RCC 7860 (cell line): ENCODE results near the gene SORL1-AS1.

ENCODE experiments used
- DNase-seq: peaks from one replicate; pipeline ENCODE4 v3.0.0-alpha.2; 2015; ENCODE audit warnings: low spot score
- FAIRE-seq: peaks from 2 replicates; lab custom pipeline; 2012; peaks lifted over from hg19 to GRCh38; lab: Jason Lieb, UNC

The SORL1-AS1 gene

DNA sequence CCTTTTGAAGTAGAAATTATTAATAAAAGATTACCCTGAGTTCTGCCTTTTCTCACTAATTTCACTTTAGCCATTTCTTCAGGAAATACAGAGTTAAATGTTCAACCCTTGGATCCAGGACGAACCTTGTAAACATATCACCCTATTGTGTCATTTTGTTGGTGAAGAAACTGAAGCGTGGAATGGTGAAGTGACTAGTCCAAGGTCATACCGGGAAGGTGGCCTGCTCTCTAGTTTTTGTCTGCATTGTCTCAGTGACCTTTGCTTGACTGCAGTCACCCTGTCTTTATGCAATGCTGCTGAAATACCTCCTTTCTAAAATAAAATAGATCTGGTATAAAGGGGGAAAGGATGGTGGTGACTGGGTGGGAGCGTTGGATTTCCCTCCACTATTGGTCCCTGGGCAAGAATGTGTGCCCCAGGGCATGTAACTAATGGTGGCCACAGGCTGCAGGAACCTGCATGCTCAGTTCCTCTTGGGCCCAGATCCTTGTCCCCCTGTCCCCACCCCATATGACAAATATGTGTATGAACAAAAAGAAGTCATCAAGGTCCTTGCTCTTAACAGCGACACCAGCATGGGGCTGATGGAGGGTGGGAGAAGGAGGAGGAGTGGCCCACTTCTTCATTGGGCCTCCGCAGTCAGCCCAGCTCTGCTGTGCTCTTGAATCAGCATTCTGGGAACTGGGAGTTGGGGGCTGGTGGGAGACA is 977 bp upstream of the SORL1-AS1 start:
- FAIRE-seq = no peak
- no peak for DNase-seq

DNA sequence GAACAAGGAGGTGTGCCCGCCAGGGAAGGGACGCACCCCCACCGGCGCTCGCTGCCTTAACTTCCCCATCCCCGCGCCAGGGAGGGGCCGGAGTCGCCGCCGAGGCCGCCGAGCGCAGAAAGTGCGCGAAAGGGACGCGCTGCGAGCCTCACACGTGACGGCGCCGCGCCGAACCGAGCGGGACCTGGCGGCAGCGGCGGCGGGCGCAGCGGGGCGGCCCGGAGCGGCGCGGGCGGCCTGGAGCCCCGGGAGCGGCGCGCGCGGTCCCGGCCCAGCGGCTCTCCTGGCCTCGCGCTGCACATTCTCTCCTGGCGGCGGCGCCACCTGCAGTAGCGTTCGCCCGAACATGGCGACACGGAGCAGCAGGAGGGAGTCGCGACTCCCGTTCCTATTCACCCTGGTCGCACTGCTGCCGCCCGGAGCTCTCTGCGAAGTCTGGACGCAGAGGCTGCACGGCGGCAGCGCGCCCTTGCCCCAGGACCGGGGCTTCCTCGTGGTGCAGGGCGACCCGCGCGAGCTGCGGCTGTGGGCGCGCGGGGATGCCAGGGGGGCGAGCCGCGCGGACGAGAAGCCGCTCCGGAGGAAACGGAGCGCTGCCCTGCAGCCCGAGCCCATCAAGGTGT is 670 bp downstream of the SORL1-AS1 start, which contains the start of gene SORL1:
Gene SORL1 (plus strand): TSS at position 329 of the 623 bp plus-strand sequence. CDS start 18 bp downstream, at position 347.
- no peak for DNase-seq
- no peak for FAIRE-seq

DNA sequence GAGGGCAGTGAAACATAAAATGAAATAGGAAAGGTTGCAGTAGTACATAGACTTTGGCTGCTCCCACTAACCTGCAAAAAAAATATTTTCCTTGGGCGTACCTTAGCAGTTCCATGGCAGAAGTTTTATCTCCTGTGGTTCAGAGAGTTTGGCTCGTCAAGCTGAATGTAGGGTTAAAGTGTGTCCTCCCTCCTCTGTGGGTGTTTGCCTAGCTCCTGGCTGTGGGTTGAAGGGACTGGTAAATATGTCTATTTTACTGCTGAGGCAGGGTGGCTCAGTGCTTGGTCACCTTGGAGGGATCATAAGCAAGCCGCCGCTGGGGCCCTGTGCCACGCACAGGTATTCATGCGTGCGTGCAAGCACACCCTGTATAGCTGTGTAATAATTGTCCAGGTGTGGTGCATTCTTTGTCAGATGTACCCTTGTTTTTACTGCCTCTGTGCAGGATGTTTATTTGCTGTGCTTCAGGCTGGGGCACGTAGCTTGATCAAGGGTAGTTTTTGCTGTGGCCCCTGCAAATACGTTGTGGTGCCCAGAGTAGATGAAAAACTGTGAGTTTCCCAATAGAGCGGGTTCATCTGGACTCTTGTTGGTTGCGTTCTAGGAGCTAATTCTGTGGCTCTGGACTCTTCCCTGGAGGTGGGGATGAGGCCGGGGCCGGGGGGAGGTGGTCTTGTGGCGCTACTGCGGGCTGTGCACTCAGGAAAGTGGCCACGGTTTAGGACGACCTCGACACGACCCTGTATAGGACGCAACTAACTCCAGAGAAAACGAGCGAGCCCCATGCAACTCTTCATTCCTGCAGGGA is 1.4 kb downstream of the SORL1-AS1 start:
- FAIRE-seq = no peak
- no peak for DNase-seq

DNA sequence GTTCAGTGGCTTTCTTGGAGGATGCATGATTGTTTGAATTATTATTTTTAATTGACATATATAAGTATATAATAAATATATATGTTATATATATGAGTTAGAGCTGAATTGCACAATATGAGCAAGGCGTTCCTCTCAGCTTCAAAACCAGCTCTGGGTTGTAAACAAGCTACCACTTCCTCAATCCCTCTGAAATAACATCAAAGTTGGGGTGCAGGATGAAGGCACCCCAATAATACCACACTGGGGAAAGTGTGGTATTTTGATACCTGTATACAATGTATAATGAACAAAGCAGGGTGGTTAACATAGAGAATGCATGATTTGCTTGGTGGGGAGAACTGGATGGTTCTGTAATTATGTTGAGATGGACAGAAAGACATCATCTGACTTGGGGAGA is 2.4 kb downstream of the SORL1-AS1 start:
- DNase-seq (no peak), FAIRE-seq (no peak)

- FAIRE-seq (no peak), DNase-seq (no peak)
Measured at GRCh38 chr11:121449626-121450025, 3.1 kb downstream of the SORL1-AS1 start.

GRCh38 chr11:121449123-121449522 is 3.6 kb downstream of the SORL1-AS1 start:
- FAIRE-seq (no peak), DNase-seq (no peak)

DNA sequence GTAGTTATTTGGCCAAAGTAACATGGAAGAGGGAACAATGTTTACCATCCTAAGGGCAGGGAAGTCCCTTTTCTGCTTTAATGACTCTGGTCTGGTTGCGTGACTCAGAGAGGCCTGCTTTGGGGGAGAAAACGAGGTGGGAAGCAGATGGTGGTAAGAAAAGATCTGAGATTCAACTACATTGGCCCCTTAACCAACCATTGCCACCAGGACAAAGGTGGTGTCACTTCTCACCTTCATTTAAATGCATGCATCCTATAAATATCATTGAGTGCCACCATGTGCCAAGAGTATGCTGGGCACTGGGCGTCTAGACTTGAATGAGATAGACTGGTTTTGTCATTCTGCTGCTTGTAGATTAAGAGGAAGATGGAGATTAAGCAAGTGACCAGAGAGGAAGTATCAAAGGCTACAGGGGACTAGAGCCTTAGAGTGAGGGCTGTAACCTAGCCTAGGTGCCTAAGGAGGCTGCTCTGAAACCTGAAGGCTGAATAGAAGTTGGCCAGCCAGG is 4.3 kb downstream of the SORL1-AS1 start:
- DNase-seq (no peak), FAIRE-seq (no peak)

DNA sequence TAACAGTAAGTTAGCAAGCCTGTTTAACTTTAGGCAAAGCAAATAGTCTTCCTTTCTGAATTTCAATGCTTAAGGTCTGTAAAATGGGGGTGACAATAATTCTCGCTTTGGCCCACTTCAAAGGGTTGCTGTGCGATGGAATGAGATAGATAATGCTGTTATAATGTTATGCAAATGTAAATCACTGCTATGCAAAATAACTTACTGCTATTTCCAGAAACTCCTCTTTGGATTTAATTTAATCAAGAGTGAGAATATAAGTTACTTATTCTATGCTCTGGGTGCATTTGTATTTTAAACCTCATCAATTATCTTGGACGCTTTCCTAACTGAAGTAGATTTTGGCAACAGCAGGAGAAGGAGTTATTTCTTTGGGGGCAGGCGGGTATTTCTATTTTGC is 4.8 kb downstream of the SORL1-AS1 start:
- FAIRE-seq (no peak), DNase-seq (no peak)

DNA sequence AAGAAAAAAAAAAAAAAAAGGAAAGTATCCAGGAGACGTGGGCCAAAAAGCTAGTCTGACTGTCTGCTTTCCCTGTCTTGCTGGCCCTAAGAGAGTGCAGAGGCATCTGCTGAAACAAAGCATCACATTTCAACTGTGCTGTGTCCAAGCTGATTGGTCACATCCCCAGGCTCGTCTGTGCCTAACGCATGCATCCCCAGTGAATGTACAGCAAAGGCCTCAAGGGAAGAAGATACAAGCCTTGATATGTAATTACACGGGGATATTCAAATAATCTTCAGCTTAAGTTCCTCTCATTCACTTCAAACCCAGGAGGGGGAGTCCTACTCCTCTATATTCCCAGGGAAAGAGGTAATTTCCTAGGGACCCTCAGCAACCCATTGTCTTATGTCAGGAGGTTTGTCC is 6.0 kb downstream of the SORL1-AS1 start:
- no peak for DNase-seq
- no peak for FAIRE-seq

DNA sequence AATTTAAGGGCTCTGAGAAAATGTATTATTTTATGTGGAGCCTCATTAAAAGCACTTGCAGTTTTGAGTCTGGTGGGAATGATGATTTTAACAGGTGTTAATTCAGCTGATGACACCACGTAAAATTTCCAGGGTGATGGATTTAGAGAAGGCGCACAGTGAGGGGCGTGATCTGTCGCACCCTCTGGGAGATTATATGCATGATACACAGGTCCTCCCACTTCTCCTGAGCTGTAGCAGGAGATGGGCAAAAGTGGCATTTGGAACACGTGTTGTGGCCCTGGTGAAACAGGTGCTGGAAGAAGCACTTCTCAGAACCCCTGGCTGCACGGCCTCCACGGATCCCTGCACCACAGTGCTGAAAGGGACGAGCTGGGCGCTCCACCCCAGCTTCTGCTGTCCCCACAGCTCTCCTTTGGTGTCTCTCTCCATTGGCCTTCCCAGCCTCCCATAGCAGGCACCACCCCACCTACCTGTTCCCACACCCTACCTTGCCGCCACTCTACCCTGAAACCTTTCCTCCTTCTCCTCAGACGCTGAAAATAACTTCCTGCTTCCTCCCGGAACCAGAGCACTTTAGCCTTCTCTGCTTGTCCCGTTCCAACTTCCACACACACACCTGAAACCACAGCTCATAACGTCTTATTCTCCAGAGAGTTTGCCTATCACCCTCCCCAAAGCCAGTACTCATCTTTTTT is 7.5 kb downstream of the SORL1-AS1 start:
- DNase-seq = no peak
- no peak for FAIRE-seq

- DNase-seq (no peak), FAIRE-seq (no peak)
Measured at GRCh38 chr11:121444526-121444925, 8.2 kb downstream of the SORL1-AS1 start.

DNA sequence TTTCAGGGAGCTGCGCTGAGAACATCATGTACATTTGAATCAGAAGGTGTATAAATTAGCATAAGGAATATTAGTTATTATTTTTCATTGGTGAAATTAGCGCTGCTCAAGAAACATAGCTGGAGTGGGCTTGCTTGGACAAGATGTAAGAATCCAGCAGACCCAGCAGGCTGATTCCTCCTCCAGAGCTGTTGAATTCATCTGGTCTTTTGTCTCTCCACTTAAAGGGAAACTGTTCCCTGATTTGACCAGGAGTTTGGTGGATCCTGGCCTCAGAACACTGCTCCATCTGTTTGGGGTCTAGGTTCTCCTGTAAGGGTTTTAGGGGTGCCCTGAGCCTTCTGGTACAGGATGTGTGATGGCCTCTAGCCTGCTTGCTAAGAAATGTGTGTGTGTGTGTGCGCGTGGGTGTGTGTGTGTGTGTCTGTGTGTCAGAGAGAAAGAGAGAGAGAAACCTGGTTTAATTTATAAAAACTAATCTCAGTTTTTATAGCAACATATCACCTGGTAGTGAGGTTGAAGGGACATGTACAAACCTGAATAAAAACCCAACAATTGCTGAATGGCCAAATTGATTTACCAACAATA is 9.0 kb downstream of the SORL1-AS1 start:
- FAIRE-seq (no peak), DNase-seq (no peak)

DNA sequence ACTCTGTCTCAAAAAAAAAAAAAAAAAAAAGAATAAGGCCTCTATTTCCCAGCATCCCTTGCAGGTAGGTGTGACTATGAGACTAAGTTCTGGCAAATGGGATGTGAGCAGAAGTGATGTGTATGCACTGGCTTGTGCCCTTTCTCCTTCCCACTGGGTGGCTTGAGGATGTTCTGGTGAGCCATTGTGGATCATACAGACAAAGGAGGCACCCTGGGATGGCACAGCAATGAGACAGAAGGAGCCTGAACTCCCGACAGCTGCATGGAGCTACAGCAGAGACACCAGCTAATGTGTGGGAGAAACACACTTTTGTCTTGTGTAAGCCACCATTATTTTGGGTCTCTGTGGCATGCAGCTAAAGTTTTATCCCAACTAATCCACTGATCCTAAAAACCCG is 11.2 kb downstream of the SORL1-AS1 start:
- no peak for DNase-seq
- FAIRE-seq = no peak

- DNase-seq (no peak), FAIRE-seq (no peak)
Measured at GRCh38 chr11:121439759-121440158, 13.0 kb downstream of the SORL1-AS1 start.

DNA sequence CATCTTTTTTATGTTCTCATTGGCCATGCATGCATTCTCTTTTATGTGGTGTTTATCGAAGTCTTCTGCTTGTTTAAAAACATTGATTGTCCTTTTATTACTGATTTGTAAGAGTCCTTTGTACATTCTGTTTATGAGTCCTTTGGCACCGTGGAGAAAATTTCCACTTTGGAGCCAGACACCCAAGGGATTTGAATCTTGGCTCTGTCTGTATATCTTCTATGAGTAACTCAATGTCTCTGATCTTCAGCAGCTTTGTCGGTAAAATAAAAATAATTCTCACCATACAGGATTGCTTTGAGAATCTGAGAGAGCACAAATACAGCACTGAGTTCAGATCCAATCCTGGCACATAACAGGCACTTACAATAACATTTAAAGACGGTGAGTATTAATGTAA is 13.4 kb downstream of the SORL1-AS1 start:
- no peak for DNase-seq
- no peak for FAIRE-seq

GRCh38 chr11:121437686-121438078 is 15.1 kb downstream of the SORL1-AS1 start:
- DNase-seq (no peak), FAIRE-seq (no peak)

- DNase-seq (no peak), FAIRE-seq (no peak)
Measured at GRCh38 chr11:121437018-121437685, 15.6 kb downstream of the SORL1-AS1 start.

DNA sequence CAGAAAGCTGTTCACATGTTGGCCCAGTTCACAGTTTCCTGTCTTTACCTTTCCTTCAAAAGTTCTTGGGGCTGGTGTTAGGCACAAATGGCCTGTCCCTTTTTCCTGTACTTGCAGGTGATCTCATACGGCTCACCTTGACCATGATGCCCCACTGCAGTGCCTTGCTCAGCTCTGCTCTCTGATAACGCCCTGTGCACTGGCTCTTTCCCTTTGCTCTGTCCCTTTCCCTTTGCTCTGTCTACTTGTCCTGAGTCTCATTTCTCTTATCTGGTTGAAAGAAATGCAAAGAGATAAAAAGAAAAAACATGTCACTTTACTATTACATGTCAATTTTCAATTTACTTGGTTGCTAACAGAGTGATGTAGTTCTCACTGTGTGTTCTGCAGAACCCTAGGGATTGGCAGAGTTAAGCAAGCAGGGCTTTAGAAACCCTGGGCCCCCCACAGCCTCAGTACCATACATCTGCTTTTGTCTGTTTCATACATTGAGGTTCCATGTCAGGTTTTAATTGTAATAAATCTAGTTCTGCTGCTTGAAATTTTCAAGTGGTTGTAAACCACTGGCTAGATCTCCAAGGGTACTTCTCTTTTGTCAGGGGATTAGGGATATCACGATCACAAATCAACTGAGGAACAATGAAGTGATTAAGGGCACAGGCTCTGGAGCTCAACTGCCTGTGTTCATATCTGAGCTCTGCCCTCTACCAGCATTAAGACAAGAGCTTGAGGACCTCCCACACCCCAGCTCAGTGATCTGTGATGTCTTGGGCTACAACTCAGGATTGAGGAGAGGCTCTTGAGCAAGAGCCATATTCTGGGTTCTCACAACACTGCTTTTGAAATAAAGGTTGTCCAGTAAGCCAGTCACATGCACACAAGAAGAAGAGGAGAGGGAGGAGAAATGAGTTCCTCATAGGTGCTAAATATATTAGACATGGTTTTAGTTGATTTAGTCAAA is 16.9 kb downstream of the SORL1-AS1 start:
- FAIRE-seq (no peak), DNase-seq (no peak)

GRCh38 chr11:121435132-121435531 is 17.6 kb downstream of the SORL1-AS1 start:
- FAIRE-seq (no peak), DNase-seq (no peak)
